OCI-LY1 (cell line): ENCODE results near the gene RNASE1.

Source experiments
- H2AFZ ChIP-seq: fragments of 200-600 bp; sonication (generic), shearing (Covaris generic); 2 replicates; pipeline ENCODE4 v1.6.0; 2014; ENCODE audit warnings: antibody characterized with exemption, mild to moderate bottlenecking, low read length
- H3F3A ChIP-seq: fragments of 200-600 bp; sonication (generic), shearing (Covaris generic); 2 replicates; pipeline ENCODE4 v1.6.0; 2014; ENCODE audit warnings: mild to moderate bottlenecking, antibody characterized with exemption, low read length, moderate library complexity; ENCODE audit not compliant: insufficient read depth
- H3K27ac ChIP-seq: fragments of 200-600 bp; sonication (generic); 2 replicates; pipeline ENCODE4 v1.5.1; 2014; ENCODE audit warnings: low read length, mixed run types, mild to moderate bottlenecking, low read depth; ENCODE audit not compliant: poor library complexity, severe bottlenecking
- H3K27me3 ChIP-seq: fragments of 200-600 bp; sonication (generic); 2 replicates; pipeline ENCODE4 v1.6.0; 2014; ENCODE audit warnings: antibody characterized with exemption, mild to moderate bottlenecking, low read length, moderate library complexity; ENCODE audit not compliant: insufficient read depth
- H3K36me3 ChIP-seq: fragments of 200-600 bp; sonication (generic); 2 replicates; pipeline ENCODE4 v1.6.1; 2014; ENCODE audit warnings: mild to moderate bottlenecking, antibody characterized with exemption, low read length, moderate library complexity, mixed read lengths; ENCODE audit not compliant: insufficient read depth
- H3K4me1 ChIP-seq: fragments of 200-600 bp; sonication (generic); 2 replicates; pipeline ENCODE4 v1.5.1; 2014; ENCODE audit warnings: mild to moderate bottlenecking, low read length, moderate library complexity; ENCODE audit not compliant: insufficient read depth, severe bottlenecking
- H3K4me2 ChIP-seq: fragments of 200-600 bp; sonication (generic), shearing (Covaris generic); 2 replicates; pipeline ENCODE4 v1.6.1; 2014; ENCODE audit warnings: low read length
- H3K4me3 ChIP-seq: fragments of 200-600 bp; sonication (generic); 2 replicates; pipeline ENCODE4 v1.5.1; 2014; ENCODE audit warnings: low read length, low read depth, mild to moderate bottlenecking, mixed read lengths; ENCODE audit not compliant: poor library complexity, severe bottlenecking
- H3K79me2 ChIP-seq: fragments of 200-600 bp; shearing (Covaris generic); 2 replicates; pipeline ENCODE4 v1.6.1; 2016; ENCODE audit warnings: mixed run types, low read length, mixed read lengths; ENCODE audit not compliant: insufficient read depth
- H3K9ac ChIP-seq: fragments of 200-600 bp; sonication (generic), shearing (Covaris generic); 2 replicates; pipeline ENCODE4 v1.6.1; 2014; ENCODE audit warnings: mild to moderate bottlenecking, low read length, mixed read lengths
- H3K9me2 ChIP-seq: fragments of 200-600 bp; sonication (generic), shearing (Covaris generic); 2 replicates; pipeline ENCODE4 v1.6.1; 2014; ENCODE audit warnings: low read depth, mild to moderate bottlenecking, low read length, mixed read lengths
- H3K9me3 ChIP-seq: fragments of 200-600 bp; shearing (Covaris generic); 2 replicates; pipeline ENCODE4 v1.6.1; 2014; ENCODE audit warnings: low read length, mixed read lengths
- H4K20me1 ChIP-seq: fragments of 200-600 bp; sonication (generic), shearing (Covaris generic); 2 replicates; pipeline ENCODE4 v1.6.0; 2016; ENCODE audit warnings: mild to moderate bottlenecking, low read length; ENCODE audit not compliant: insufficient read depth
- EZH2 ChIP-seq: fragments of 200-600 bp; sonication (generic), shearing (Covaris generic); IDR thresholded peaks from 2 replicates; pipeline ENCODE4 v1.8.0; 2017; ENCODE audit warnings: borderline replicate concordance, mixed run types, mild to moderate bottlenecking, antibody characterized with exemption, low read length, moderate library complexity, mixed read lengths
- TF ChIP-seq, protein P1 (sequence below): fragments of 200-600 bp; sonication (generic), shearing (Covaris generic); IDR thresholded peaks from 2 replicates; pipeline ENCODE4 v1.5.1; 2017; ENCODE audit warnings: mild to moderate bottlenecking, antibody characterized with exemption, low read length, moderate library complexity, mixed read lengths

The RNASE1 gene

DNA sequence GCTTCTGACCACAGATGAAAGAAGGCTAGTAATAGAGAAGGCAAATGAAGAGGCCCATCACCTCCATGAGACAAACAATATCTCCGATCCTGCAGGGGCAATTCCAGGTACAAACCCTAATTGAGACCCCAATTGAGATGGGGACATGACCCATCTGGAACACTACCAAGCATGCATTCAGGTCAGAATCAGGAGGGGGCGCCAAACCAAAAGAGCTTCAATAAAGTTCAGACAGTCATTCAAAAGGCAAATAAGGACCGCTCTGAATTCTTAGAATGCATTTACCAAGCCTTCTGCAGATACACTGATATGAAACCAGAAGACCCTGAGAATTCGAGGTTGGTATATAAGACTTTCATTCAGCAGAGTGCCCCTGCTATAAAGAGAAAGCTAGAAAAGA, 44.7 kb downstream of the RNASE1 start:
- Histone ChIP-seq H3K27ac (no peak overlapping the region), H3K36me3 (no peaks in the 10 kb centered on the region), H3K9me2 (no peaks in the 10 kb centered on the region), H3K4me2 (no peak overlapping the region), H3K9ac (no peak overlapping the region), H3F3A (no peaks in the 10 kb centered on the region), H3K9me3 (no peaks in the 10 kb centered on the region), H2AFZ (no peak overlapping the region), H4K20me1 (no peaks in the 10 kb centered on the region), H3K27me3 (no peaks in the 10 kb centered on the region), H3K4me3 (no peak overlapping the region), H3K4me1 (no peaks in the 10 kb centered on the region), H3K79me2 (no peaks in the 10 kb centered on the region)
- TF ChIP-seq EZH2: no peak
- TF ChIP-seq, protein P1, sequence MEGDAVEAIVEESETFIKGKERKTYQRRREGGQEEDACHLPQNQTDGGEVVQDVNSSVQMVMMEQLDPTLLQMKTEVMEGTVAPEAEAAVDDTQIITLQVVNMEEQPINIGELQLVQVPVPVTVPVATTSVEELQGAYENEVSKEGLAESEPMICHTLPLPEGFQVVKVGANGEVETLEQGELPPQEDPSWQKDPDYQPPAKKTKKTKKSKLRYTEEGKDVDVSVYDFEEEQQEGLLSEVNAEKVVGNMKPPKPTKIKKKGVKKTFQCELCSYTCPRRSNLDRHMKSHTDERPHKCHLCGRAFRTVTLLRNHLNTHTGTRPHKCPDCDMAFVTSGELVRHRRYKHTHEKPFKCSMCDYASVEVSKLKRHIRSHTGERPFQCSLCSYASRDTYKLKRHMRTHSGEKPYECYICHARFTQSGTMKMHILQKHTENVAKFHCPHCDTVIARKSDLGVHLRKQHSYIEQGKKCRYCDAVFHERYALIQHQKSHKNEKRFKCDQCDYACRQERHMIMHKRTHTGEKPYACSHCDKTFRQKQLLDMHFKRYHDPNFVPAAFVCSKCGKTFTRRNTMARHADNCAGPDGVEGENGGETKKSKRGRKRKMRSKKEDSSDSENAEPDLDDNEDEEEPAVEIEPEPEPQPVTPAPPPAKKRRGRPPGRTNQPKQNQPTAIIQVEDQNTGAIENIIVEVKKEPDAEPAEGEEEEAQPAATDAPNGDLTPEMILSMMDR: peak; percentile 55

DNA sequence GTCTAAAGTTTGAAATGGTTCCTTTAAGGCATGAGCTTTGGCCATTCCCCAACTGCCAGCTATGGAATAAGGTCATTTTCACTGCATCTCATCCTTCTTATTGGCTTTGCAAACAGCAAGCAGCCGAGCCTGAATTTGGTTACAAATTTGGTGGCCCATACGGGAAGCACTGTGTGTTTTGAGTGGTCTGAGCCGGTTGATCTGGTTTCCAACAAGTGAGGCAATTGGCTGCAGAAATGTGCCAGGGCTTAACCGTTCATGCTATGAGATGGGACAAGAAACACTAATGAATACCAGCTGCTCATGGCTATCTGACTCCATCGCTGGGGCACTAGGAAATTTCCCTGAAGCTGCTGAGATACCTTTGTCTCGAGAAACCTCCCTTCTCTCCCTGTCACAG, 47.6 kb downstream of the RNASE1 start:
- Histone ChIP-seq H3K27me3 (no peaks in the 10 kb centered on the region), H3K27ac (no peak overlapping the region), H4K20me1 (no peaks in the 10 kb centered on the region), H3F3A (no peaks in the 10 kb centered on the region), H3K9ac (no peak overlapping the region), H3K4me1 (no peaks in the 10 kb centered on the region), H3K4me2 (no peak overlapping the region), H3K9me2 (no peaks in the 10 kb centered on the region), H3K9me3 (no peaks in the 10 kb centered on the region), H3K79me2 (no peaks in the 10 kb centered on the region), H2AFZ (no peak overlapping the region), H3K4me3 (no peak overlapping the region), H3K36me3 (no peaks in the 10 kb centered on the region)
- TF ChIP-seq, protein P1: no peak
- no peak for TF ChIP-seq EZH2

DNA sequence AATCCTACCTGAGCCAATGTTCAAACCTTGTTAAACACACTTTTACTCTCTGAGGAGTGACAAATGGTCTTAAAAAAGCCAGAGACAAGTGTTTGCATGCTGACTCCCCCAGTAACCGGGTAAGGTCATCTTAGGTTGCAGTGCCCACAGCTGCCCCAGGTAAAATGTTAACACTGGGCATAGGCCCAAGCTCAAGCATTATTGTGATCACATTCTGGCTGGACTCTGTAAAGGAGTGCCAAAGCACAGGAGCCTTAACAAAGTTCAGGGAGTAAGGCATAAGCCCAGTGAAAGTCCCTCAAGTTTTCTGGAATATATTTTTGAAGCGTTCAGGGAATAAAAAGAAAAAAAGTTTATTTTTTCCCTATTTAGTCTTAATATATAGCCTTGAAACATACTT, 48.3 kb downstream of the RNASE1 start:
- Histone ChIP-seq H3K4me2 (no peak overlapping the region), H4K20me1 (no peaks in the 10 kb centered on the region), H3K36me3 (no peaks in the 10 kb centered on the region), H3K4me1 (no peaks in the 10 kb centered on the region), H3K4me3 (no peak overlapping the region), H3K9ac (no peak overlapping the region), H3K27me3 (no peaks in the 10 kb centered on the region), H2AFZ (no peak overlapping the region), H3K9me2 (no peaks in the 10 kb centered on the region), H3K79me2 (no peaks in the 10 kb centered on the region), H3F3A (no peaks in the 10 kb centered on the region), H3K9me3 (no peaks in the 10 kb centered on the region), H3K27ac (no peak overlapping the region)
- TF ChIP-seq, protein P1: no peak
